Natural killer cell (primary cell): Measurements from ENCODE around the gene MYH14. TPM values are rescaled to one million over a fixed set of nuclear protein-coding genes. Genes with fewer than 3 reads are reported as not detected.
A peak's percentile ranks its signal among the peaks of the same experiment; 100 is the strongest.

Experiments
- ATAC-seq, 3 donors: fragments of 150-1000 bp in 2 of 3; fragments of 200-7000 bp in 1 of 3; cut with Tn5 transposase; 1 replicate in 1 of 3; 2 replicates in 2 of 3; pipeline ENCODE4 v1.10.0; 2021; ENCODE audit warnings: mild to moderate bottlenecking in 2 of 3, moderate library complexity in 2 of 3
- DNase-seq, 2 donors: peaks; one replicate each; pipeline versions ENCODE4 v3.0.0 to v3.0.0-alpha.2; 2013 to 2021; ENCODE audit warnings: mixed read lengths in 1 of 2
- H3K27ac ChIP-seq: one replicate; pipeline ENCODE4 v1.5.1; 2013; ENCODE audit warnings: mild to moderate bottlenecking, low read length
- H3K27me3 ChIP-seq: one replicate; pipeline ENCODE4 v1.6.1; 2013; ENCODE audit warnings: low read length; ENCODE audit not compliant: control insufficient read depth, insufficient read depth
- H3K36me3 ChIP-seq: one replicate; pipeline ENCODE4 v1.6.1; 2013; ENCODE audit warnings: low read length; ENCODE audit not compliant: control insufficient read depth, insufficient read depth
- H3K4me1 ChIP-seq: one replicate; pipeline ENCODE4 v1.6.1; 2013; ENCODE audit warnings: low read length; ENCODE audit not compliant: control insufficient read depth, insufficient read depth
- H3K4me3 ChIP-seq: one replicate; pipeline ENCODE4 v1.5.1; 2013; ENCODE audit warnings: low read length
- H3K9me3 ChIP-seq: one replicate; pipeline ENCODE4 v1.6.1; 2013; ENCODE audit warnings: low read length; ENCODE audit not compliant: control insufficient read depth, insufficient read depth
- H3K27ac Mint-ChIP-seq, 2 donors: one replicate each; pipeline ENCODE4 v1.8.0; 2022; ENCODE audit warnings: mild to moderate bottlenecking in 2 of 2, mixed read lengths in 2 of 2, moderate library complexity in 1 of 2
- H3K27me3 Mint-ChIP-seq, 2 donors: one replicate each; pipeline ENCODE4 v1.8.0; 2022; ENCODE audit warnings: low read depth in 2 of 2, mixed read lengths in 2 of 2
- H3K36me3 Mint-ChIP-seq: one replicate; pipeline ENCODE4 v1.8.0; 2022; ENCODE audit warnings: mixed read lengths
- H3K4me1 Mint-ChIP-seq, 2 donors: one replicate each; pipeline ENCODE4 v1.8.0; 2022; ENCODE audit warnings: mixed read lengths in 2 of 2
- H3K4me3 Mint-ChIP-seq: one replicate; pipeline ENCODE4 v1.8.0; 2022; ENCODE audit warnings: mild to moderate bottlenecking, moderate library complexity, mixed read lengths
- H3K9me3 Mint-ChIP-seq, 2 donors: one replicate each; pipeline ENCODE4 v1.8.0; 2022; ENCODE audit warnings: mixed read lengths in 2 of 2
- CTCF ChIP-seq: fragments of 200-600 bp; IDR thresholded peaks from one replicate; pipeline ENCODE4 v1.8.0; 2022; ENCODE audit warnings: antibody characterized with exemption
- WGBS: methylation state at CpG from one replicate; pipeline ENCODE4 v1.1.7; 2013; ENCODE audit warnings: missing lambda C conversion rate; ENCODE audit not compliant: insufficient coverage; 5-methylcytosine and 5-hydroxymethylcytosine counted together
- intact Hi-C: fragments of 100-400 bp; cut with micrococcal nuclease; formaldehyde crosslinking; loops from one replicate; pipeline ENCODE4 v1.14.2; 2022
- total RNA-seq, 4 donors: library from RNA; stranded (reverse); fragments of 120-200 nt in 1 of 4; gene quantifications; one replicate each; pipeline versions ENCODE4 v1.2.3 to v1.2.4, GENCODE V29; 2013 to 2022

The MYH14 gene
- total RNA-seq, 3 donors from 2014 or later (not counting 1 experiment from before 2014, with no cell fraction given), result not detected

- no peaks in the 10 kb centered on the region for H3K36me3 Mint-ChIP-seq
- Histone ChIP-seq H3K36me3 (no peaks in the 10 kb centered on the region), H3K27me3 (no peaks in the 10 kb centered on the region), H3K4me3 (no peak overlapping the region), H3K9me3 (no peaks in the 10 kb centered on the region), H3K4me1 (no peaks in the 10 kb centered on the region), H3K27ac (no peak overlapping the region)
- H3K27me3 Mint-ChIP-seq, result peaks cover 0 to 12% of the 10 kb centered on the region in 2 donors
- intact Hi-C loops, result no loop called here
- no peak overlapping the region for H3K4me3 Mint-ChIP-seq
- ATAC-seq, result no peak
- no peak for TF ChIP-seq CTCF
- peaks cover 0 to 8% of the 10 kb centered on the region in 2 donors for H3K4me1 Mint-ChIP-seq
- DNase-seq, result no peak
- H3K9me3 Mint-ChIP-seq, result no peaks in the 10 kb centered on the region
- 91% methylated on average over 5 of the region's 5 CpGs for WGBS
- no peak overlapping the region for H3K27ac Mint-ChIP-seq
Observed at GRCh38 chr19:50171752-50172151, 31.7 kb upstream of the MYH14 start.

GRCh38 chr19:50172726-50173125, 30.7 kb upstream of the MYH14 start:
- no peaks in the 10 kb centered on the region for H3K4me1 ChIP-seq
- intact Hi-C loops, result no loop called here
- H3K27me3 ChIP-seq, result no peaks in the 10 kb centered on the region
- Mint-ChIP-seq H3K27me3 (peaks cover 0 to 12% of the 10 kb centered on the region in 2 donors), H3K4me1 (peaks cover 0 to 8% of the 10 kb centered on the region in 2 donors), H3K9me3 (no peaks in the 10 kb centered on the region), H3K4me3 (no peak overlapping the region), H3K27ac (no peak overlapping the region), H3K36me3 (no peaks in the 10 kb centered on the region)
- no peak for TF ChIP-seq CTCF
- DNase-seq (no peak), ATAC-seq (no peak)
- no peaks in the 10 kb centered on the region for H3K36me3 ChIP-seq
- H3K4me3 ChIP-seq, result no peak overlapping the region
- no peak overlapping the region for H3K27ac ChIP-seq
- no peaks in the 10 kb centered on the region for H3K9me3 ChIP-seq

- Histone ChIP-seq H3K4me3 (no peak overlapping the region), H3K9me3 (no peaks in the 10 kb centered on the region), H3K27me3 (no peaks in the 10 kb centered on the region), H3K36me3 (no peaks in the 10 kb centered on the region), H3K4me1 (no peaks in the 10 kb centered on the region), H3K27ac (no peak overlapping the region)
- ATAC-seq (no peak), DNase-seq (peak in 1 of 2 donors; percentile 15)
- no peak overlapping the region for H3K27ac Mint-ChIP-seq
- no peak overlapping the region for H3K4me3 Mint-ChIP-seq
- no peaks in the 10 kb centered on the region for H3K36me3 Mint-ChIP-seq
- no peak for TF ChIP-seq CTCF
- peaks cover 0 to 12% of the 10 kb centered on the region in 2 donors for H3K27me3 Mint-ChIP-seq
- intact Hi-C loops, result no loop called here
- WGBS, result 64% methylated on average over 7 of the region's 8 CpGs
- H3K9me3 Mint-ChIP-seq, result no peaks in the 10 kb centered on the region
- peaks cover 0 to 8% of the 10 kb centered on the region in 2 donors for H3K4me1 Mint-ChIP-seq
Observed at GRCh38 chr19:50173127-50173526, 30.3 kb upstream of the MYH14 start.

- Histone ChIP-seq H3K27me3 (no peaks in the 10 kb centered on the region), H3K4me3 (no peak overlapping the region), H3K36me3 (no peaks in the 10 kb centered on the region), H3K4me1 (no peaks in the 10 kb centered on the region), H3K9me3 (no peaks in the 10 kb centered on the region), H3K27ac (no peak overlapping the region)
- DNase-seq (no peak), ATAC-seq (no peak)
- TF ChIP-seq CTCF, result no peak
- Mint-ChIP-seq H3K9me3 (no peaks in the 10 kb centered on the region), H3K27ac (no peak overlapping the region), H3K4me1 (peaks cover 0 to 5% of the 10 kb centered on the region in 2 donors), H3K36me3 (no peaks in the 10 kb centered on the region), H3K4me3 (no peak overlapping the region), H3K27me3 (peaks cover 0 to 10% of the 10 kb centered on the region in 2 donors)
- intact Hi-C loops, result no loop called here
- WGBS, result 64% methylated on average over 5 of the region's 5 CpGs
Observed at GRCh38 chr19:50174100-50174793, 29.2 kb upstream of the MYH14 start.
